Tibial nerve (tissue), 4 donors: ENCODE data around the gene DDX20.

ENCODE experiments used
- CTCF ChIP-seq, 5 experiments: fragments of 200-600 bp in 3 of 5; fragments of 450-650 bp in 2 of 5; sonication (generic) in 3 of 5; IDR thresholded peaks; one replicate each; pipeline ENCODE4 v1.5.1; 2016 to 2019; ENCODE audit warnings: antibody characterized with exemption in 5 of 5, mild to moderate bottlenecking in 3 of 5, moderate library complexity in 2 of 5
- EP300 ChIP-seq, 2 donors: sonication (generic); formaldehyde crosslinking; IDR thresholded peaks; one replicate each; pipeline ENCODE4 v1.6.1; 2017; ENCODE audit warnings: antibody characterized with exemption in 2 of 2, mild to moderate bottlenecking in 1 of 2

- TF ChIP-seq CTCF (IDR thresholded peaks at IDR 0.05) (no peak), EP300 (IDR thresholded peaks at IDR 0.05) (no peak)
These were observed 20.8 kb upstream of the DDX20 start for GRCh38 chr1:111734856-111735255.
